MV-4-11 (cell line): ENCODE data around the gene CDH23.

Source experiments
- DNase-seq: peaks from one replicate; lab custom pipeline; 2025; lab: John Stamatoyannopoulos, UW

The CDH23 gene

DNA sequence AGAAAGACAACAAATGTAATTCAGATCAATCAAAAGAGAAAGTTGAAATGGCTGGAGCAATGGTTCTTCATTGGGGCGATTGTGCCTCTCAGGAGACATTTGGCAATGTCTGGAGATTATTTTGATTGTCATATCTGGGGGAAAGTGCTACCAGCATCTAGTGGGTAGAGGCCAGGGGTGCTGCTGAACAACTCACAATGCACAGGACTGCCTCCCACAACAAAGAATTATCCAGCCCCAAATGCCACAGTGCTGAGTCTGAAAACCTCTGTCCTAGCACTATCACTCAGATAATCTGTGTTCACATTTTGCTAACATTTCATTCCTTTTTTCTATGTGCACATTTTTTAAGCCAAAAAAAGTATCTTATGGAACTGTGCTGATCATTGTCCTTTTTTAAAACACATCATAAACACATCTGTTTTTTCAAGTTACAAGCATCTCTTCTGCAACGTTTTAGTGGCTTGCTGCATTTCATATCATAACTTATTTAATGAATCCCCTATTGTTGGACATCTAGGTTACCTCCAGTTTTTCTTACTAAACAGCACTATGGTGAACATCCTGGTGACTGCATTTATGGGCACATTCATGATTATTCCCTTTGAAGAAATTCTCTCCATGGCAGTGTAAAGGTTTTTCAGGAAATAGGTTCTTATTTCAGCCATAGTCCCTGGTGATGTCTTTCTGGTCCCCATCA lies 208.7 kb downstream of the CDH23 start:
- DNase-seq = no peak

DNA sequence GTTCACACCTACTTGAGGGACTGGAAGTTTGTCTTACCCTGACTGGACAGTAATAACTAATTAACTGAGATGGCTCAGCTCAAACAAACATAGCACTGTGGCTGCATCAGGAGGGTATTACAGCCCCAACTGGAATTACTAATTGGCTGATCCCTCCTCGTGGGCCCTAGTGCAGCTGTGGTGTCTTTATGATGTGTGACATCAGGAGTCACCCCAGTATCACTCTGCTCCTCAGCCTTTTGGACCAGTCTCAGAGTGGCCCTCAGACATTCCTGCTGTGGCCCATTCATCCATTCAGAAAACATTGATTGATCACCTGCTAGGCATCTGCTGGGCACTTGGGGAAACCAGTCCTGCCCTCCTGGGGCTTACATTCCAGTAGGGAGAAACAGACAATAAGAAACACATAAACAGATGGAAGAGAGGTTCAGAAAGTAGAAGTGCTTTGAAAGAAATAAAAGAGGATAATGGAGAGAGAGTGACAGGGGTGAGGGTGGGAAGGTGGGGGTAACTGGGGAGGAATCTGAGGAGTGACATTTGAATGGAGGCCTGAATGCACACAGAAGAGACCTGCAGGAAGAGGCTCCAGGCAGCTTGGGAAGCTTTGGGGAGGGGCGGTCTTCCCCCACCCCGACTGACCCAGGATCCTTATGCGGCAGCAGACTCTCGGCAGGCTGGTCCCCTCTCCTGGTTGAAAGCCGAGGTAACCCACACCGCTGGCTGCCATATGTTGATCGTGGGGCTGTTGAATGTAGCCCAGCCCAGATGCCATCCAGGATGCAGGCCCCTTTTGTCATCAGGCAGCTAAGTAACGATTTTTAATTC lies 209.7 kb downstream of the CDH23 start:
- DNase-seq = no peak

DNA sequence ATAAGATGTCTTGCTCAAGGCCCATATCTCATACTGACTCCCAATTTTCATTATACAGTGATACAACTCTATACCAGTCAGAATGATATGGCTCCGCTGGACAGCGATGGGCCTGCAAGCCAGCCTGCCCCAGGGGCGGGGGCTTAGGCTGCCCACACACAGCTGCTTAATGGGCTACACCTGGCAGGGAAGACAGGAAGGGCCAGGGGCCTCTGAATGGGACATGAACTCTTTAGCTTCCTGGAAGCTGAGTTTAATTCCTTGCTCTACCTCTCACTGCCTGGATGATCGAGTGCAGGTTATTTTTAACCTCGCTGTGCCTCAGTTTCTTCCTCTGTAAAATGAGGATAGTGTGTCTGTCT lies 210.3 kb downstream of the CDH23 start:
- DNase-seq = no peak

DNA sequence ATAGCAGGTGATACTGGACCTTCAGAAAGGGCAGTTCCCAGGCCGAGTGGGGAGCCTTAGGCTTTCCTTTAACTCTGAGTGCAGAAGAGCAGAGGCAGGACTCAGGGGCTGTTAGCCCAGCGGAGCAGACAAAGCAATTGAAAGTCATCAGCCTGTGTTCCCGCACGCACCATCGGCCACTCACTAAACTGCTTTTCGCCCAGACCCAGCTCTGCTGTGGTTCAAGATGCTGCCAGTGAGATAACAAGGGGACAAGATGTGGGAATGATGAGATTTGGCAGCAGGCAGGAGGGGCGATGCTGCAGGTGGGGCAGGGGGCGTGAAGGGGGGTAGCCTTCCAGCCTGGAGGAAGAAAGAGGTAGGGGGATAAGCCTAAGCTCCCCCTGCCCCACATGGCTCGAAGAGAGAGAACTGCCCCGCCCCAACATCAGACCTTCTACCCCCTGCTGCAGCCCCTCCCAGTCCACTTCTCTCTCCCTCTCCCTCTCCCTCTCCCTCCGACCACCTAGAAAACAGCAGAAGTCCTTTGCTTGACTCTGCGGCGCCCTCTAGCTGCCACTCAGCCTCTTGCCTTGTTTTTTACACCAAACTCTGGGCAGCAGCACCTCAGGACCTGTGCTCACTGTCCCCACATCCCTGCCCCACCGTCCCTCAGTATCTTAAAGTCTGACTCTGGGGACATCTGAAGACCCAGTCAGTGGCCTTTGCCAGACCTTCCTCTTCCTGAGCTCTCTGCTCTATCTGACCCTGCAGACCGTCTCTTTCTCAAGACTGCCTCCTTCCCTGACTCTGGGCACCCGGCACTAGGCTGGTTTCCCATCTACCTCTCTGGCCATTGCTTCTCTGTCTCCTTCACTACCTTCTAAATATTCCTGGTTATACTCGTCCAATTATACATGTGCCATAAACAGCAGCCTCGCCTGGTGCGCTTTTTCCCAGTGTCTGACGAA lies 212.4 kb downstream of the CDH23 start:
- peak; percentile 40 for DNase-seq

DNA sequence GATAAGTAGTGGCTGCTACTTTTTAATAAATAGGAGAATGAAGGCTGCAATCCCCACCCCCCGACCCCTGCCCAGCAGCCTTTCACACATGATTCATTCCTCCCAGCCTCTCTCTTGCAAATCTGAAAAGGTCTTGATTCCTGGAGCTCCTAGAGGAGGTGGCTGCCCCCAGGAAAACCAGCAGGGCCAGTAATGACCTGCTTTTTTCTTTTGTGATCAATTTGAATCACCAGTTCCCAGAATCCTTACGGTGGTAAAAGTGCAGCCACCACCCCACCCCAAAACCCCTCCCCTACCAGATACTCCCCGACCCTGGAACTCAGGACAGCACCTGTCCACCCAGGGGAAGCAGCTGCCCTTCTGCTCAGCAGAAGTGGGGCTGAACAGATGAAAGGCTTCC lies 213.9 kb downstream of the CDH23 start:
- no peak for DNase-seq

DNA sequence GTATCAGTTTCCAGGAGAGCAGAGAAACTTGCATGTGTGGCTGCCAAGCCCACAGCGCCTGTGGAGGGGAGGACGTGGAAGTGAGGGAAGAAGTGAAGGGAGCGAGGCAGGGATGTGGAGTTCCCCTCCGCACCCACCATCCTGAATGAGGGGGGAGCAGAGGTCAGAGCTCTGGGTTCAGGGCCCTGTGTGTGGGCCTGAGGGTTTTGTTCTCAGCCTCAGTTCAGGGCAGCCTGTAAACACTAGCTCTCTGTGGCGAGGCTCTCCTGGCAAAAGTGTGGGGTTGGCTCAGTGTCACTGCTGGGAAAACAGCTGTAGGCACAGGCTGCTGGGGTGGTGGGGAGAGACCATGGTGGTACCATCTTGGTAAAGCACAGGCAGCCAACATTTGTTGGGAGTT lies 214.4 kb downstream of the CDH23 start:
- DNase-seq = no peak

DNA sequence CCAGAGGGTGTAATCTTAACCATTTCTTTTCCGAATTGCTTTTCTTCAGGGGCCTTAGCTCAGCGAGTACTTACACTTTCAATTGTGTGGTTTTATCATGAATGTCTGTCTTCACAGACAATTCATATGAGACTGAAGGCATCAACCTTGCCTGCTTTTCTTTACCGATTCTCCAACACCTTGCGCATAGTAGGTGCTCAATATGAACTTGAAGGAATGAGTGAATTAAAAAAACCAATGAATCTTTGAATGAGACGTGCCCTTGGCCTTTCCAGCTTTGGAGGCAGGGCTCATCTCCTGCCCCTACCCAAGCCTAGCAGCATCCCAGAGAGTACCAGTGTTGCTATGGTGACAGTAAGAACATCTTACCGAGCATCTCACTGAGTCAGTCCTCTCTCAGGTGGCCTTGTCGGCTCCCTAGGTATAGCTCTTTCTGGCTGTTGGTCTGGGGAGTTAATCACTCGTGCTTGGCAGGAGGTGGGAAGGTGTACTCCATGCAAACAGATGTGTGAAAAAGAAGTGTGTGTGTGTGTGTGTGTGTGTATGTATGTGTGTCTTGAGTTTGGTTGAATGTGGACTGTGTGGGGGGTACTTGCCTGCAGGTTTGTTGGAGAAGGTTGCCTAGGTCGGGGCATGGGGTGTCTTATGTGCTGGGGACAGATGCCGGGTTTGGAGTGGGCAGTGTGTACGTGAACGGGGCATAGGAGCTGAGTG lies 215.1 kb downstream of the CDH23 start:
- no peak for DNase-seq

DNA sequence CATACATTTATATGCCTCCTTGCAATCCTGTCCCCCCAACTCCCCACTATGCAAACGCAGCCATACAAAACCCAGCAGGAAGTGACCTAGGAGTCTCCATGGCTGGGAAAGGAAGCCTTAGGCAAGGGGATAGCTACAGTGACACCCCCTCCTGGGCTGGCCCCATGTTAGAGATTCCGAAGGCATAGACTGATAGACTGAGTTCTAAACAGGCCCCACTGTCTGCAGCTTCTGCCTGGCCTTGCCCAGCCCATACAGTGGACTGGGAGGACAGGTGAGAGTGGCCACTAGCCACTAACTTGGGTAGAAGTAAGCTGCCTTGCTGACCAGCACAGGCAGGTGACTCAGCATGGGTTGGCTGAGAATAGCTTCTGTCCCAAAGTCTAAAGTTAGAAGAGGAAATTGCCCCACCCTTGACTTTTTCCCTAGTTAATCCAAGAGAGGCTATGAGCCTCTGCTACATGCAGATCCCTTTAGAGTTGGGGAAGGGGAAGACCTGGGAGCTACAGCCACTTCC lies 216.6 kb downstream of the CDH23 start:
- DNase-seq = no peak

DNA sequence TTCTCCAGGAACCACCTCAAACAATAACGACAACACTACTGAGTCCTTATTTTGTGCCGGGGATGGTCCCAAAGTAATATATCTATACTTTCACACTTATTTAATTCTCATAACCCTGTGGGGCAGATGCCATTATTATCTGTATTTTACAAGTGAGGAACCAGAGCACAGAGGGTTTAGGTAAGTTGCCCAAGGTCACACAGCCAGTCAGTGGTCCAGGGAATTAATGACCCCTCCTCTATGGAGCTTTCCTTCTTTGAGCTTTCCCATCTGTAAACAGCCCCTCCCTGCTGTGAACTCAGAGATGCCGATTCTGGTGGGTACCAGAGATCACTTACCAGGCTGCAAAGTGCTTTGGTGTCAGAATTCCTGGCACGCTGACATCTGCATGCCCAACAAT lies 217.2 kb downstream of the CDH23 start:
- DNase-seq = no peak

DNA sequence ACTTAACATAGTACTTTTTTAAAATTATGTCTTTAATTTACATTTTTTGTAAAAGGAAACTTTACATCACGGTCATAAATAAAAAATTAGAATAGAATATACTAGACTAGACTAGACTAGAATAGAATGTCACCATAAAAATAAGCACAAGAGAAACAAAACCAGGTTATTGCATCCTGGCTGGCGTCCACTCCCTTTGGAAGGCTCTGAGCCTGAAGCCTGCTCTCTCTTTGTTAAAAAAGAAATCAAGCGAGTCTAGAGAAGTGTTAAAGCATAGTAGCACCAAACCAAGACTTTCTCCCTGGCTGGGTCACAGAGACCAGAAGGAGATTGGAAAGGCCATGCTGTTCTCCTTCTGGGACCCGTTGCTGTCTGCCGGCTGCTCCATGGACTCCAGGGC lies 218.2 kb downstream of the CDH23 start:
- no peak for DNase-seq

DNA sequence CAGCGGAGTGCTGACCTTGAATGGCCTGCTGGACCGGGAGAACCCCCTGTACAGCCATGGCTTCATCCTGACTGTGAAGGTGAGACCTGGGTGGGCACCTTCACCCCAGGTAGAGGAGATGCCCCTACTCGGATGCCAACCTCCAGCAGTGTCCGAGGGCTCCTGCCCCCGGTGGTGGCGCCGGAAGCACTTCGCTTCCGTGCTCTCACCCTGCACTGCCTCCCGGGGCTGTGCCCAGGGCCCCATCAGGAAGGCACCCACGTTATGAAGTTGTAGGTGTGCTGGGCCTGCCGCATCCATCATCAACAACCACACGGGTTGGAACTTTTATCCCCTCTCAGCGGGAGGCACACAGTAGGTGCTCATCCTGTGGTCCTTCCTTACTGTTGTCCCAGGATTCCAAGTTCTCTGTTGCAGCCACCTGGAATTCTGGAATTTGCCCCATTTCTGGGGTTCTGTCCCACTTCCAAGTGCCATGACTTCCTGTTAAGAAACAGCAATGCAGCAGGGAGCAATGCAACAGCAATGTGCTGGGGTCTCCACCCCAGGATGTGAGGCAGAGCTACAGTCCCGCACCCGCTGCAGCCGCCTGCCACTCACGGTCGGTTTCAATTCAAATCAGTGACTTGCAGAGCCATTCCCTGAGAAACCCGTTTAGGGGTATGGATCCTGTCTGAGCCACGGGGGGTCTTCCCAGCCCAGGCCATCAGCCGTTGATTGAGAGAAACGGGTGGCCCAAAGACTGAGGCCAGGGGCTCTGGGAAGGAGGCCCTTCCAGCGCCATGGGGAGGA lies 219.0 kb downstream of the CDH23 start:
- no peak for DNase-seq

DNA sequence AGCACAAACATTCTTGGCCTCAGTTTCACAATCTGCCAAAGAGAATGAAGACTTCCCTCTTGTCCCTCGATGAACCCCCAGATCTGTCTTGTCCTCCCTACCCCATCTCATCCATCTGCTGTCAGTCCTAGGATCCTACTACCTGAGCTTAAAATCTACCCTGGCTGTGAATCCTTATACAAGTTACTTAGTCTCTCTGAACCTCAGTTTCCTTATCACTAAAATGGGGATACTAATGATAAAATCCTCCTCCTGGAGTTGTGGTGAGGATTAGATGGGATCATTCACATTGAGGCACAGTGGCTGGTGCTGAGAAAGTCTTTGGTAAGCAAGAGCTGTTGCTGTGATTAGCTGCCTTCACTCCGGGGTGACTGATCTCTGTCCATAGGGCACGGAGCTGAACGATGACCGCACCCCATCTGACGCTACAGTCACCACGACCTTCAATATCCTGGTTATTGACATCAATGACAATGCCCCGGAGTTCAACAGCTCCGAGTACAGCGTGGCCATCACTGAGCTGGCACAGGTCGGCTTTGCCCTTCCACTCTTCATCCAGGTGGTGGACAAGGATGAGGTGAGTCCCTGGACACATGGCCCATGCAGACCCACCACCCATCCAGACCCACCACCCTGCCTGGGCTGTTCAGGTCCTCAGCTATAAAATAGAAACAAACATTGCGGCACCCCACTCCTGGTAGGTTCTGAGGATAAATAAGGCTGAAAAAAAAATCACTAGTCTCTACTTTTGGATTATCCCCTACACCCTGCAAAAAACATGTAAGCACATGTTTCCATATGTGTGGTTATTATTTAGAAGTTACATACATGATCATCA lies 220.3 kb downstream of the CDH23 start:
- no peak for DNase-seq

DNA sequence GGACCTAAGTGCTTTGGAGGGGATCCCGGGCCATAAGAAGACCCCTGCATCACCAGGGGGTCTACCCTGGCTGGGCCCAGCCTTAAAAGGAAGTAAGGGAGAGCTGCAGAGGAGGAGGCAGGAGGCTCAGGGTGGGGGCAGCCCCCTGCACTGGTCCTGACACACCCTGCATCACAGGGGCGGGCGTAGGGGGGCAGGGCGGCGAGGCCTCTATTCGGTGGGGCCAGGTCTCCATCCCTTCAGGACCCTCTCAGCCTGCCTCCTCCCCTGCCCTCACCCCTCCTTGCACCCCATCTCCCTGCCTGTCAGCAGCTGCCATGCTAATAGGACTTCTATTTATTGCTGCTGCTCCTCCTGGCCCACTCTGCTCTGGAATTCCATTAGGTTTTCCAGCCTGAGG lies 221.5 kb downstream of the CDH23 start:
- no peak for DNase-seq

DNA sequence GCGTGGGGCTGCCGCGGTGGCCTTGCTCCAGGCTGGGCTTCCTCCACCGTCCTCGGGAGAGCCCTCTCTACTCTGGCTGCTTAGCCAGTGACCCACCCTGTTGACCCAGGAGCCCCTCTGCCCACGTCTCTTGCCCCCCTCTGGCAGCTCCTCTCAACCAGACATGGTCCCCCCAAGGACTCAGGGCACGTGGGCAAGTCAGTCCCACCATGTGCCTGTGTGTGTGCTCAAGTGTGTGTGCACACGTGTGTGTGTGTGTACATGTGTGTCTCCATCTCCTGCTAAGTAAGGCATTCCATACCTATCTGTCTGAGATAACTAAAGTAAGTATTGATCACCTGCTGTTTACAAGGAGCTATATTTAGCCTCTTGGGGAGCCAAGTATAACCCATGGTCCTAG lies 221.9 kb downstream of the CDH23 start:
- DNase-seq = no peak

DNA sequence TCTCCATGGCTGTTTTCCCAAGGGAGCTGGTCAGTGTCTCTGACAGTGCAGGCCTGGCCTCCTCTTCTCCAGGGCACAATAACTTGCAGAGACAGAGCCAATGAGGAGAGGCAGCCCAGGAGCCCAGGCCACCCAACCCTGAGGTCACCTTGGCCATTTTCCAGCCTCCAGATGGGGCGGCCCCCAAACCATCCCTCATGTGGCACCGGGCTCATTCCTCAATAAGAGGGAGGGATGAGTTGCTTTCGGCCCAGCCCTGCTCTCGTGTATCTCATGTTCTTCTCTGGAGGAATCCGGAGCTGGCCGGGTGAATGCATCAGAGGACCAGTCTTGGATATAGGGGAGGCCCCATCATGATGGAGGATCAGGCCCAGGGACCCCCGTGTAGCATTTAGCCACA lies 223.9 kb downstream of the CDH23 start:
- DNase-seq = no peak

DNA sequence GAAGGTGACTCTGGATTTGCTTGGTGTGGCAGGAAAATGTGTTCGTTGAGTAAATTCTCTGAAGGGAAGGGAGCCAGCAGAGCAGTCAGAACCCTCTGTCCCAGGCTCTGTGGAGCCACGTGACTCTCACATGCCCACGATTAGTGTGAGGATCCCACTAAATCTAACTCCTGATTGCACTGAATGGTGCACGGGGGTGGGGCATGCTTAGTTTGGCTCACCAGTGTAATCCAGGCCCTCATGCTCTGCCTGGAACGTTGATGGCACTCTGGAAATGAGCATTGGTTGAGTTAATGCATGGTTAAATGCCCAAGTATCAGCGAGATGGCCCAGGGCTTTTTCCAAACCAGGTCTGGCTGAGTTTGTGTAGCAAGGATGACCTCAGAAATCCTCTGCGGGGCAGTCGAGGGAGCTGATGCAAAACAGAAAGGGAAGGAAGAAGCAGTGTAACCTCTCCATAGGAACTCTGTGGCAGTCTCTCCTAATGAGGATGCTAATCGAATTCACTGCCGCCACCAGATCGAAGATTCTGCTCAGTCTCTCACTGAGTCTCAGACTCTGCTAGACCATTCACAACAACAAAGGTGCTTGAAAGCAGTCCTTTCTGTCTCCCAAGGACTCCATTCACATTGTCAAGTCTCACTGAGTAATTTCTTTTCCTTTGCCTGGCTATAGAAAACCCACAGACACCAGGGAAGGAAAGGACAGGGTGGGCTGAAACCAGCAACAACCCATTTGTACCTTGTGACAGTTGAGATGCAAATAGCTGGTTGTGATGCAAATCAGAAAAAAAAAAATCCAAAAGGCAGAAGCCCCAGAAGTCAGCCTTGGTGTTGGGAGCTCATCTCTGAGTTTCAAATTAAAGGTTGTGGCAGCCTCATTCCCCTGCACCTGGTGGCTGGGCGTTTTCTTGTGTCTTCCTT lies 224.8 kb downstream of the CDH23 start:
- no peak for DNase-seq

DNA sequence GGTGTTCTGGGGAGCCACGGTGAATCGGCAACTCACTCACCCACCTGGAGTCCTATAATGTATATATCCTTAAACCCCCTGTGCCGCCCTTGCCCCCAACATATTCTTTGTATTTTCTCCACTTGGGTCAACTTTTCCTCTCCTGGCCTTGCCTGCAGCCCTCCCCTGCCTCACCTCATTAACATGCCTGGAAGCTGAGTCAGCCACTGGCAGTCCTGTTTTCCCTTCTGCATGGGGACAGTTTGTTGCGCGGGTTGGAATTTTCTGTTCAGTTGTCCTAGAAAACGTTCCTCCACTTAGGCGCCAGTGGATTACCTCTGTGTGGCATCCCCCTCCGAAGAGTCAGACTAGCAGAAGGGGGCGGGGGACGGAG lies 225.4 kb downstream of the CDH23 start:
- DNase-seq = no peak

DNA sequence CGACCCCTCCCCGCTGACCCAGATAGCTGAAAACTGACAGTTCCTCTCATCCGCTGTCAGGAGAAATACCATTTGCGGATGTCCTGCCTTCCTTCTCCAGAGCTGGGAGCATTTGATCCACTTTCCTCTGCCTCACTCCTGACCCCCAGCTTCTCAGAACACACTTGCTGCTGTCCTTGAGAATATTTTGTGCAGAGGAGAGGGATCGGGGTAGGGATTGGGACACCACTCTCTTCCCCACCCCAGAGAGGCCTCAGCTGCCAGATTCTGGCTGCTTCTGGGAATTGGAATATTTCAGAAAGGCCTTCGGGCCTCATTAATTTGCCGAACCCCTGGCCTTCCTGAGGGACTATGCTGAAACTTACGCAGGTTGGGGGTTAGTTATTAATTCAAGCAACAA lies 225.9 kb downstream of the CDH23 start:
- DNase-seq = no peak
